Osteocyte (in vitro differentiated cells): ENCODE data around the gene NECTIN1. TPM values are rescaled to one million over a fixed set of nuclear protein-coding genes. Genes with fewer than 3 reads are reported as not detected.

Source experiments
- DNase-seq: peaks from one replicate; pipeline ENCODE4 v3.0.0; 2021; ENCODE audit warnings: mixed read lengths; ENCODE audit not compliant: unreplicated experiment; ENCODE audit errors: extremely low spot score
- H3K27ac Mint-ChIP-seq: one replicate; pipeline ENCODE4 v1.8.0; 2021; ENCODE audit warnings: mild to moderate bottlenecking, mixed read lengths; ENCODE audit not compliant: unreplicated experiment
- H3K27me3 Mint-ChIP-seq: one replicate; pipeline ENCODE4 v1.8.0; 2021; ENCODE audit warnings: mixed read lengths; ENCODE audit not compliant: unreplicated experiment
- H3K36me3 Mint-ChIP-seq: one replicate; pipeline ENCODE4 v1.8.0; 2021; ENCODE audit warnings: mixed read lengths; ENCODE audit not compliant: unreplicated experiment
- H3K4me1 Mint-ChIP-seq: one replicate; pipeline ENCODE4 v1.8.0; 2021; ENCODE audit warnings: mixed read lengths; ENCODE audit not compliant: unreplicated experiment
- H3K4me3 Mint-ChIP-seq: one replicate; pipeline ENCODE4 v1.8.0; 2021; ENCODE audit warnings: mild to moderate bottlenecking, moderate library complexity, mixed read lengths; ENCODE audit not compliant: unreplicated experiment
- H3K9me3 Mint-ChIP-seq: one replicate; pipeline ENCODE4 v1.8.0; 2021; ENCODE audit warnings: mixed read lengths; ENCODE audit not compliant: unreplicated experiment
- total RNA-seq: library from RNA; stranded (reverse); gene quantifications from 2 replicates; pipeline ENCODE4 v1.2.1, GENCODE V29; 2021
- TF ChIP-seq, protein P1 (sequence below): fragments of 200-600 bp; sonication (generic); IDR thresholded peaks from 2 replicates; pipeline ENCODE4 v1.5.0; 2021; ENCODE audit warnings: antibody characterized with exemption, mild to moderate bottlenecking, moderate library complexity

Gene NECTIN1
- total RNA-seq, 1 donor from 2014 or later, result 7.2 TPM

DNA sequence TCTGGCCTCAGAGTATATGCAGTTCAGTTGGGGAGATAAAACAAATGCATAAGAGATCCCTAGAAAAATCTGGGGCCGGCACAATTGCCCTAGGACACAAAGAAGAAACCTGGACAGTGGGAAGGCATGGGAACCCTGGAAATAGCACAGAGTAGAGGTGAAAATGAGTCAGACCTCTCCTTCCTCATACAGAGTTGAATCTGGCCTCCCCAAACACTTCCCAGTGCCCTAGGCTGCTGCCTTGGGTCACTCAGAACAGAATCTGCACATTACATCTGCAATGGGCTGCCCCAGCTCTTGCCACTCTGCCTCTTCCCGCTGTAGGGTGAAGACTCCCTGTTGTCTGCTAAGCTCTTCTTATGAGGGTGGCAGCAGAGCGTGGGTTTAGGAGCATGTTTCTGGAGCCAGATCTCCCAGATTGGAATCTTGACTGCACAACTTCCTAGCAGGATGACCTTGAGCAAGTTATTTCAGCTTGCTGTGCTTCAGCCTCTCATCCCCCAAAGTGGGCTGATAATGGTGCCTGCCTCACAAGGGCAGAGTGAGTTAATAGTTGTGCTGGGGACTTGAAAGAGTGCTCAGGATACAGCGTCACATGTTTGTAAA is 47.1 kb upstream of the NECTIN1 start:
- H3K27me3 Mint-ChIP-seq, result peaks cover 12% of the 10 kb centered on the region
- TF ChIP-seq, protein P1, sequence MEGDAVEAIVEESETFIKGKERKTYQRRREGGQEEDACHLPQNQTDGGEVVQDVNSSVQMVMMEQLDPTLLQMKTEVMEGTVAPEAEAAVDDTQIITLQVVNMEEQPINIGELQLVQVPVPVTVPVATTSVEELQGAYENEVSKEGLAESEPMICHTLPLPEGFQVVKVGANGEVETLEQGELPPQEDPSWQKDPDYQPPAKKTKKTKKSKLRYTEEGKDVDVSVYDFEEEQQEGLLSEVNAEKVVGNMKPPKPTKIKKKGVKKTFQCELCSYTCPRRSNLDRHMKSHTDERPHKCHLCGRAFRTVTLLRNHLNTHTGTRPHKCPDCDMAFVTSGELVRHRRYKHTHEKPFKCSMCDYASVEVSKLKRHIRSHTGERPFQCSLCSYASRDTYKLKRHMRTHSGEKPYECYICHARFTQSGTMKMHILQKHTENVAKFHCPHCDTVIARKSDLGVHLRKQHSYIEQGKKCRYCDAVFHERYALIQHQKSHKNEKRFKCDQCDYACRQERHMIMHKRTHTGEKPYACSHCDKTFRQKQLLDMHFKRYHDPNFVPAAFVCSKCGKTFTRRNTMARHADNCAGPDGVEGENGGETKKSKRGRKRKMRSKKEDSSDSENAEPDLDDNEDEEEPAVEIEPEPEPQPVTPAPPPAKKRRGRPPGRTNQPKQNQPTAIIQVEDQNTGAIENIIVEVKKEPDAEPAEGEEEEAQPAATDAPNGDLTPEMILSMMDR, result no peak
- no peaks in the 10 kb centered on the region for H3K4me1 Mint-ChIP-seq

DNA sequence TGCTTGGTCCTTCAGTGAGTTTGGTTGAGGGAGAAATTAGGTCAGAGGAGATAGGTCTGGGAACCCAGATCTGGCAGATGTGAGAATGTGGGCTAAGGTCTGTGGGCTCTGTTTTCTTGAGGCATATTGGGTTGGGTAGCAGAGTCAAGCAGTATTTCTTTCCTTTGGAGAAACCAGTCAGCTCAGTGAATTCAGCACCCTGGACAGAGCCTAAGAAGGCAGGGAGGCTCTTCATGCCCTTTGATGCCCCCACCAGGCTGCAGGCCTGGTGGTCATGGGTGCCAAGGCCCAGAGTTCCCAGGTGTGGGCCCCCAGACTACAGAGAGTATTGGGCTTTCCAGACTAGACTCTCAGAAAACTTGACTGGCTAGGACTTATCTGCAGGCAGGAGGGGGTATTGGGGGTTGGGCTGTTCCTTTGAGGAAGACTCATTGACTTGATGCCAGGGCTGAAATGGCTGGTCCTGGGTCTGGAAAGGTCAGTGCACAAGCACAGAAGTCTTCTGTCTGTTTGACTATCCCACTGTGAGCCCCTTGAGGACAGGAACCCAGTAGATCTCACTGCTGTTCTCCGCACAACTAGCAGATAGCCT is 45.3 kb upstream of the NECTIN1 start:
- no peak overlapping the region for H3K4me3 Mint-ChIP-seq
- no peak for DNase-seq
- TF ChIP-seq, protein P1, result no peak
- peaks cover 21% of the 10 kb centered on the region for H3K27me3 Mint-ChIP-seq
- no peaks in the 10 kb centered on the region for H3K4me1 Mint-ChIP-seq
- no peaks in the 10 kb centered on the region for H3K36me3 Mint-ChIP-seq
- H3K9me3 Mint-ChIP-seq, result no peaks in the 10 kb centered on the region
- no peak overlapping the region for H3K27ac Mint-ChIP-seq

More for the DNA sequence above, 47.1 kb upstream of the NECTIN1 start:
- Mint-ChIP-seq H3K27ac (no peak overlapping the region), H3K36me3 (no peaks in the 10 kb centered on the region), H3K4me3 (no peak overlapping the region), H3K9me3 (no peaks in the 10 kb centered on the region)
- no peak for DNase-seq

DNA sequence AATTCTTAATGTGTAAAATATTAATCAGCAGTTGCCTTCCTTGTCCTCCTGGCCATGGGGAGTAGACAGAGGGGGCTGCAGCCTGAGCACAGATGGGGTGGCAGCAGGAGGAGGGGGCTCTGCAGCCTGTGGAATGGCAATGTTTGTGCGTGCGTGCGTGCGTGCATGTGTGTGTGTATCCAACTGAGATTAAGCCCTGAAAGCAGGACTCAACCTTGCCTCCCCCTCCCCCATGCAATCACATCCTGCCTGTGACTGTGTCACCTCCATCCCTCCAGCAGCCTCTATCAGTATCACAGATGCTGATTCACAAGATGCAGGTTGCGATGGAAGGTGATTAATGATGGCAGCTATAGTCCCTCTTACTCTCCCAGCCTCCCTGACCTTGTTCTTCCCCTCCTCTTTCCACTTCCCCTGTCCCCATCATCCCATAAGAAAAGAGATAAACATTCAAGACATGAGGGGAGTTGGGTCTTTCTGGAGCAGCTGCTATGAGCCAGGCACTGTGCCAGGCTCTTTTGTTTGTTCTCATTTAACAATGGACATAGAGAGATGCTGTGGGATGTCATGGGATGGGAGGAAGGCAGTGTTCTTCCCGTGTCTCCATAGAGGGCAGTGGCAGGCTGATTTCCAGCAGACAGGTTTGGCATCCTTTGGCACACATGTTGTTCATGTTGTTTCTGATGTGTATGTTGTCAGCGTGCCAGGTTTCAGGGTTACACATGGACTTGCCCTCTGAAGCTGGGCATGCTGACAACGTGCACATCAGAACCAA is 43.8 kb upstream of the NECTIN1 start:
- TF ChIP-seq, protein P1, result no peak
- Mint-ChIP-seq H3K27ac (no peak overlapping the region), H3K4me1 (no peaks in the 10 kb centered on the region), H3K27me3 (peaks cover 34% of the 10 kb centered on the region), H3K4me3 (no peak overlapping the region), H3K9me3 (no peaks in the 10 kb centered on the region), H3K36me3 (no peaks in the 10 kb centered on the region)
- no peak for DNase-seq

DNA sequence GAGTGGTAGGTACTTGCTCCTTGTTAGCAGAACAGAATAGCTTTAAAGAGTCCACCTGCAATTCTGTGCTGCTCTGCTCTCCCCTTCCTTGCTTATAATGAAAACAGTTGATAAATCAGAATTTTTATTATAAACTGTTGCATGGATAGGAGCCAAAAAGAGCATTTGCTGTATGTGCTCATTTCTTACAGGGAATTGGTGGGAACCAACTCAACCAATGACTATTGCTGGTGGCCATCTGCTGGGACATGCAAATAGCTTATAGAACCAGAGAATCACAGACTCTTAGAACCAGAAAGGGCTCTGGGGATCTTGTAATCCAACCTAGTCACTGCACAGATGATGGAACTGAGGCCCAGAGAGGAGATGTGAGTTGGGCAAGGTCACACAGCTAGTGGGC is 43.1 kb upstream of the NECTIN1 start:
- H3K4me3 Mint-ChIP-seq, result no peak overlapping the region
- TF ChIP-seq, protein P1, result no peak
- H3K27me3 Mint-ChIP-seq, result peaks cover 38% of the 10 kb centered on the region
- H3K9me3 Mint-ChIP-seq, result peaks cover 3% of the 10 kb centered on the region
- H3K4me1 Mint-ChIP-seq, result no peaks in the 10 kb centered on the region
- no peak for DNase-seq
- no peak overlapping the region for H3K27ac Mint-ChIP-seq
- H3K36me3 Mint-ChIP-seq, result no peaks in the 10 kb centered on the region

- no peak overlapping the region for H3K4me3 Mint-ChIP-seq
- DNase-seq, result no peak
- peaks cover 43% of the 10 kb centered on the region for H3K27me3 Mint-ChIP-seq
- no peaks in the 10 kb centered on the region for H3K4me1 Mint-ChIP-seq
- peaks cover 5% of the 10 kb centered on the region for H3K9me3 Mint-ChIP-seq
- TF ChIP-seq, protein P1, result no peak
- no peak overlapping the region for H3K27ac Mint-ChIP-seq
- H3K36me3 Mint-ChIP-seq, result no peaks in the 10 kb centered on the region
Measured at GRCh38 chr11:119771172-119771770, 42.3 kb upstream of the NECTIN1 start.
